Measurements from ENCODE around the gene NCOA7.

NCOA7 gene

DNA sequence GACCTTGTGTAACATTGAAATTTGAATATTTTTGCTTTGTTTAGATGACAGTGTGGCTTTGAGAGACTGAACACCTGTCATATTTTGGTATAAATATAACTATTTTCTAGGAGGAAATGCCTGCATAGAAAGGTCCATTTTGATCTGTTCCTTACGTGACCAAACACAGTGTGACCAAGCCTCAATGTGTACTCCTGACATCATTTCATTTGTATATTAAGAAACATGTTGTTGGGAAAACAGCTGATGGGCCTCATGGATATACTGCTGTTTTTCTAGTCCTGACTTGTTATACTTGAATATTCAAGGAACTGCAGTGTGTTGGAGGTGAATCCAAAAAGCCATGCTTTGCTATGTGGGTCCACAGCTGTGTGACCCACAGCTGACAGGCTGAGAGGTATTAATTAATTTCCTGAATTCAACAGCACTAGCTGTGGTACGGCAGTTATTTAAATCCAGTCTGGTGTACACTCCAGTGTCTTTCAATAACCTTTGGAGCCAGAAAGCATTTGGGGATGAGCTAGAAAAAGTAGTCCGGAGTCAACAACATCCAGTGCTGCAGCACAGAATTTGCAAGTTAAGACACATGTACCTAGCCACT lies 18.9 kb downstream of the NCOA7 start:
- no peak overlapping the region for H3K9ac ChIP-seq (ENCODE audit: low read length)

DNA sequence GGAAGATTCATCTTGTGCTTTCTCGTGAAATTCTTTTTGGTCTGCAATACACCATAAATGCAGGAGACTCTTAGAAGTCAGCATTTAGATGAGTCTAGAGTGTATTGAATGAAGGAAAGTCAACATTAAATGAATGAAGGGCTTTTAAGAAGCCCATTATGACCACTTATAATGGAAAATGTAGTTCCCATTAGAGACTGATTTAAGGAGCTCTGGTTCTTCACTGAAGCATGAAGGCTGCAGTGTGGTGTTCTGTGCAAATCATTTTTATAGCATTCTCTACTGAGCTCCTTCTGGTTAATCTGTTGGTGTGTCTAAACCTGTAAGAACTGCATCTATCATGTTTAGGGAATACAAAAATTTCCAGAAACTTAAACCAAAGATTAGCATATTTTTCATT lies 19.7 kb downstream of the NCOA7 start:
- Histone ChIP-seq H3K4me1 (ENCODE audit: control insufficient read depth, low read depth, low read length) (peaks cover 1% of the 10 kb centered on the region), H3K4me3 (ENCODE audit: low read length) (no peak overlapping the region), H3K27me3 (ENCODE audit: insufficient read depth, low read length, poor library complexity) (no peaks in the 10 kb centered on the region), H3K27ac (ENCODE audit: low read depth, low read length) (no peak overlapping the region), H3K56ac (ENCODE audit: low read length) (no peak overlapping the region), H3K79me2 (ENCODE audit: control insufficient read depth, insufficient read depth, low read length) (no peaks in the 10 kb centered on the region), H2AK5ac (ENCODE audit: low read length) (no peak overlapping the region), H4K8ac (ENCODE audit: low read depth, low read length) (no peak overlapping the region), H3K23ac (ENCODE audit: low read length) (no peak overlapping the region), H3K18ac (ENCODE audit: low read length) (no peak overlapping the region), H3K4me2 (ENCODE audit: low read length) (no peak overlapping the region), H3K4ac (ENCODE audit: low read depth, low read length) (no peak overlapping the region), H2BK5ac (ENCODE audit: low read length) (no peak overlapping the region), H2BK15ac (replicated peaks; ENCODE audit: low read depth) (no peak overlapping the region), H3K79me1 (ENCODE audit: low read length) (no peaks in the 10 kb centered on the region), H4K5ac (ENCODE audit: low read length) (no peak overlapping the region), H2BK120ac (ENCODE audit: low read depth, low read length) (no peak overlapping the region), H3K36me3 (ENCODE audit: control insufficient read depth, insufficient read depth, low read length) (no peaks in the 10 kb centered on the region), H3K9ac (ENCODE audit: low read length) (no peak overlapping the region)
- no CpG with 5 or more reads among the region's 1 CpG for WGBS (ENCODE audit: extremely low coverage, insufficient coverage, low lambda C conversion rate)
- DNase-seq, result no peak

More for the DNA sequence above, 18.9 kb downstream of the NCOA7 start:
- Histone ChIP-seq H3K4me2 (ENCODE audit: low read length) (no peak overlapping the region), H3K56ac (ENCODE audit: low read length) (no peak overlapping the region), H4K8ac (ENCODE audit: low read depth, low read length) (no peak overlapping the region), H3K18ac (ENCODE audit: low read length) (no peak overlapping the region), H2BK120ac (ENCODE audit: low read depth, low read length) (no peak overlapping the region), H3K27ac (ENCODE audit: low read depth, low read length) (no peak overlapping the region), H2BK5ac (ENCODE audit: low read length) (no peak overlapping the region), H3K4ac (ENCODE audit: low read depth, low read length) (no peak overlapping the region), H2BK15ac (replicated peaks; ENCODE audit: low read depth) (no peak overlapping the region), H3K23ac (ENCODE audit: low read length) (no peak overlapping the region), H3K27me3 (ENCODE audit: insufficient read depth, low read length, poor library complexity) (no peaks in the 10 kb centered on the region), H3K79me1 (ENCODE audit: low read length) (no peaks in the 10 kb centered on the region), H3K4me1 (ENCODE audit: control insufficient read depth, low read depth, low read length) (peaks cover 1% of the 10 kb centered on the region), H3K79me2 (ENCODE audit: control insufficient read depth, insufficient read depth, low read length) (no peaks in the 10 kb centered on the region), H4K5ac (ENCODE audit: low read length) (no peak overlapping the region), H2AK5ac (ENCODE audit: low read length) (no peak overlapping the region), H3K4me3 (ENCODE audit: low read length) (no peak overlapping the region), H3K36me3 (ENCODE audit: control insufficient read depth, insufficient read depth, low read length) (no peaks in the 10 kb centered on the region)
- no CpG with 5 or more reads among the region's 3 CpGs for WGBS (ENCODE audit: extremely low coverage, insufficient coverage, low lambda C conversion rate)
- no peak for DNase-seq

DNA sequence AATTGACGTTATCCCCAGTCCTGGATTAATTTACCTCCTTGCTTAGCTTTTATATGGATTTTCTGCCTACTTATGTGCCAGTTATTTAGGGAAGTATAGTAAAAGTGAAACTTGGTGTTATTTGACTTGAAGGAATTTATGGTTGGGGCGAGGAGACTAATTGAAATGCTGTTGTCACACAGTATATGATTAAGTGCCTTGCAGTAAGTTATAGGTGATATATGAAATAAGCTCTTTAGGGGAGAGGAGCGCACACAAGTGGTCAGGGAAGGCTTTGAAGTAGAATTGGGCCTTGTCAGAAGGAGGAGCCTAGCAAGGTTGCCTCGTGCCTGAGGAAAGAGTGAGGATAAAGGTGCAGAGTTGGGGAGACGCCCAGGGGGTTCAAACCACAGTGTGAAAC lies 20.5 kb downstream of the NCOA7 start:
- Histone ChIP-seq H3K79me1 (ENCODE audit: low read length) (no peaks in the 10 kb centered on the region), H3K9ac (ENCODE audit: low read length) (no peak overlapping the region), H3K18ac (ENCODE audit: low read length) (no peak overlapping the region), H3K4me2 (ENCODE audit: low read length) (no peak overlapping the region), H3K56ac (ENCODE audit: low read length) (no peak overlapping the region), H2BK15ac (replicated peaks; ENCODE audit: low read depth) (no peak overlapping the region), H3K27ac (ENCODE audit: low read depth, low read length) (no peak overlapping the region), H3K27me3 (ENCODE audit: insufficient read depth, low read length, poor library complexity) (no peaks in the 10 kb centered on the region), H2AK5ac (ENCODE audit: low read length) (no peak overlapping the region), H3K4me3 (ENCODE audit: low read length) (no peak overlapping the region), H3K79me2 (ENCODE audit: control insufficient read depth, insufficient read depth, low read length) (no peaks in the 10 kb centered on the region), H3K36me3 (ENCODE audit: control insufficient read depth, insufficient read depth, low read length) (no peaks in the 10 kb centered on the region), H2BK120ac (ENCODE audit: low read depth, low read length) (no peak overlapping the region), H4K8ac (ENCODE audit: low read depth, low read length) (no peak overlapping the region), H4K5ac (ENCODE audit: low read length) (no peak overlapping the region), H3K4me1 (ENCODE audit: control insufficient read depth, low read depth, low read length) (peaks cover 1% of the 10 kb centered on the region), H3K23ac (ENCODE audit: low read length) (no peak overlapping the region), H2BK5ac (ENCODE audit: low read length) (no peak overlapping the region), H3K4ac (ENCODE audit: low read depth, low read length) (no peak overlapping the region)
- WGBS (ENCODE audit: extremely low coverage, insufficient coverage, low lambda C conversion rate), result 100% methylated on average over 1 of the region's 5 CpGs
- no peak for DNase-seq

DNA sequence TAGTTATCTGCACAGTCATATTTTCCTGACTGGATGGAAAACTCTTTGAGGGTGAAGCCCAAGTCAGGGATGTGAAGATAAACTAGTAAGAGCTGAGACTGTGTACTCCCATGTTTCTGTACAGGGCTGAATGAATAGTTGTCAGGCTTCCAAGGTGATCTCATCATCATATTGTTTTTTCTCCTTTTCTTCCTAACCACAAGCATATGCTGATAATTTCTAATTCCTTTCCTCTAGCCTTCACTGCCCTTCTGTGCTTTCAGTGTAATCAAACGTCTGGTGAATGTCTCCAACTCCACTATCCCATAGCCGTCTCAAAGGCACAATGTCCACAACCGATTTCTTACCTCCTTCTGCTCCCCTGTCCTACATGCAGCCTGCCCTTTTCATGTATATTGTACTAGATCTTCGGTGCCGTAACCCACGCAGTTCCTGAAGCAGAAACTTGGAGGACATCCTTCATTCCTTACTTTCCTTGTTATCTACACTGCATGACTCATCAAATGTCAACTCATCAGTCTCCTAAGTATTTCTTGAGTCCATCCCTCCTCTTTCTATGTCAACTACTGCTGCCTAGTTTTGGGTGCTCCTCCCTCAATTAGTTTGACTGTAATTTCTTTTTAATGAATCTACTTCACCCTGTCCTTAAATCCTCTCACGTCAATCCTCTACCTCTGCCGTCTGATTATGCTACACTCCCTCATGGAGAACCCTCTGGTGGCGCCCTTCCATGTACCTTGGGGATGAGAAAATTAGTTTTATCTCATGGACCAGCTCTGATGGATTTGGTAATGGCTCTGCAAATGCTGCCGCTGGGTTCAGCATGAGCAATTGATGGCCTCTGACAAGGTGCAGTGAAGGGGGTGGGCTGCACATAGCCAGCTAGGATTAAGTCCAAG lies 21.9 kb downstream of the NCOA7 start:
- H2BK120ac ChIP-seq (ENCODE audit: low read depth, low read length), result no peak overlapping the region
- H2AK5ac ChIP-seq (ENCODE audit: low read length), result no peak overlapping the region
- H3K9ac ChIP-seq (ENCODE audit: low read length), result no peak overlapping the region
- whole genome bisulfite sequencing (ENCODE audit: extremely low coverage, insufficient coverage, low lambda C conversion rate), result no CpG with 5 or more reads among the region's 10 CpGs
- H3K4me2 ChIP-seq (ENCODE audit: low read length), result no peak overlapping the region
- H3K27ac ChIP-seq (ENCODE audit: low read depth, low read length), result no peak overlapping the region
- no peak overlapping the region for H4K8ac ChIP-seq (ENCODE audit: low read depth, low read length)
- H3K4me1 ChIP-seq (ENCODE audit: control insufficient read depth, low read depth, low read length), result peaks cover 1% of the 10 kb centered on the region
- no peaks in the 10 kb centered on the region for H3K27me3 ChIP-seq (ENCODE audit: insufficient read depth, low read length, poor library complexity)
- no peaks in the 10 kb centered on the region for H3K36me3 ChIP-seq (ENCODE audit: control insufficient read depth, insufficient read depth, low read length)
- H3K18ac ChIP-seq (ENCODE audit: low read length), result no peak overlapping the region
- no peak overlapping the region for H2BK15ac ChIP-seq (replicated peaks; ENCODE audit: low read depth)
- no peak overlapping the region for H2BK5ac ChIP-seq (ENCODE audit: low read length)
- no peaks in the 10 kb centered on the region for H3K79me2 ChIP-seq (ENCODE audit: control insufficient read depth, insufficient read depth, low read length)
- no peaks in the 10 kb centered on the region for H3K79me1 ChIP-seq (ENCODE audit: low read length)
- H3K23ac ChIP-seq (ENCODE audit: low read length), result no peak overlapping the region
- H3K4me3 ChIP-seq (ENCODE audit: low read length), result no peak overlapping the region
- H4K5ac ChIP-seq (ENCODE audit: low read length), result no peak overlapping the region
- no peak overlapping the region for H3K56ac ChIP-seq (ENCODE audit: low read length)
- peak; percentile 27 for DNase-seq
- no peak overlapping the region for H3K4ac ChIP-seq (ENCODE audit: low read depth, low read length)

DNA sequence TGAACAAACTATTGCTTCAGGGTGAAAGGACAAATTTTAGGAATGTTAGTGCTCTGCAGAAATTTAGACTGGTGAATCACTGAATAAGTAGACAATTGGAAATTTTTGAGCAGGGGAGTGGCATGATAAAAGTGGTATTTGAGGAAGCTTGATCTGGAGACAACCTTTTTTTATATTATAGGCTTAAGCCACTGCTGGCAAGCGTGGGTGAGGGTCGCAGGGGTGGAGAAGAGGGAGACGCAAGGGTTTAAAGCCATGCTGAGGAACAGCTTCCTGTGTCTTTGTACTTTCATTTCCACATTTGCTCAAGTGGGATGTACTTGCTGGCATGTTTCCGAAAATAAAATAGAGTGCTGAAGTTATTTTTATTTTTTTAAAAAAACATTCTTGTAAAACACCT lies 23.7 kb downstream of the NCOA7 start:
- Histone ChIP-seq H2BK5ac (ENCODE audit: low read length) (no peak overlapping the region), H4K5ac (ENCODE audit: low read length) (no peak overlapping the region), H2BK15ac (replicated peaks; ENCODE audit: low read depth) (no peak overlapping the region), H3K4ac (ENCODE audit: low read depth, low read length) (no peak overlapping the region), H3K4me2 (ENCODE audit: low read length) (no peak overlapping the region), H3K23ac (ENCODE audit: low read length) (no peak overlapping the region), H2AK5ac (ENCODE audit: low read length) (no peak overlapping the region), H3K4me1 (ENCODE audit: control insufficient read depth, low read depth, low read length) (peaks cover 5% of the 10 kb centered on the region), H3K56ac (ENCODE audit: low read length) (no peak overlapping the region), H3K4me3 (ENCODE audit: low read length) (no peak overlapping the region), H3K27ac (ENCODE audit: low read depth, low read length) (no peak overlapping the region), H3K27me3 (ENCODE audit: insufficient read depth, low read length, poor library complexity) (no peaks in the 10 kb centered on the region), H3K79me2 (ENCODE audit: control insufficient read depth, insufficient read depth, low read length) (no peaks in the 10 kb centered on the region), H2BK120ac (ENCODE audit: low read depth, low read length) (no peak overlapping the region), H4K8ac (ENCODE audit: low read depth, low read length) (no peak overlapping the region), H3K79me1 (ENCODE audit: low read length) (no peaks in the 10 kb centered on the region), H3K18ac (ENCODE audit: low read length) (no peak overlapping the region), H3K36me3 (ENCODE audit: control insufficient read depth, insufficient read depth, low read length) (no peaks in the 10 kb centered on the region), H3K9ac (ENCODE audit: low read length) (no peak overlapping the region)
- WGBS (ENCODE audit: extremely low coverage, insufficient coverage, low lambda C conversion rate), result no CpG with 5 or more reads among the region's 4 CpGs
- no peak for DNase-seq
